ENCODE measurements around the gene LRP8.

The LRP8 gene

GRCh38 chr1:53294061-53294460, 33.8 kb downstream of the LRP8 start:
- H3K36me3 ChIP-seq (replicated peaks; ENCODE audit: insufficient read depth, low read length), result no peaks in the 10 kb centered on the region

GRCh38 chr1:53293123-53293522, 34.7 kb downstream of the LRP8 start:
- Histone ChIP-seq H2AFZ (ENCODE audit: low read length) (no peak overlapping the region), H3K9ac (ENCODE audit: low read length) (no peak overlapping the region), H3K9me3 (replicated peaks; ENCODE audit: insufficient read depth, low read length) (no peaks in the 10 kb centered on the region), H3K79me2 (ENCODE audit: low read length) (peaks cover 79% of the 10 kb centered on the region), H3K27ac (ENCODE audit: low read length) (peak overlapping the region; percentile 18; the same call in 1 of the 2 replicates), H4K20me1 (ENCODE audit: insufficient read depth, low read length) (no peaks in the 10 kb centered on the region), H3K27me3 (replicated peaks; ENCODE audit: insufficient read depth, low read length) (no peaks in the 10 kb centered on the region), H3K4me1 (ENCODE audit: low read length) (peaks cover 19% of the 10 kb centered on the region), H3K4me2 (ENCODE audit: low read depth, low read length) (no peak overlapping the region; the same call in 1 of the 2 replicates), H3K36me3 (replicated peaks; ENCODE audit: insufficient read depth, low read length) (no peaks in the 10 kb centered on the region), H3K9me2 (replicated peaks; ENCODE audit: insufficient read depth, low read length) (no peaks in the 10 kb centered on the region), H3K4me3 (ENCODE audit: low read length) (no peak overlapping the region), H3F3A (ENCODE audit: insufficient read depth, low read length) (no peaks in the 10 kb centered on the region)
- TF ChIP-seq EZH2 (optimal IDR thresholded peaks at IDR 0.05; ENCODE audit: low read depth, low read length) (no peak), CTCF (IDR thresholded peaks at IDR 0.05; ENCODE audit: low read length) (no peak)
- DNase-seq, result no peak

More at GRCh38 chr1:53294061-53294460, 33.8 kb downstream of the LRP8 start:
- H4K20me1 ChIP-seq (ENCODE audit: insufficient read depth, low read length), result no peaks in the 10 kb centered on the region
- peaks cover 89% of the 10 kb centered on the region for H3K79me2 ChIP-seq (ENCODE audit: low read length)
- H3K4me3 ChIP-seq (ENCODE audit: low read length), result no peak overlapping the region
- DNase-seq, result no peak
- H3K4me2 ChIP-seq (ENCODE audit: low read depth, low read length), result no peak overlapping the region; the same call in 1 of the 2 replicates
- no peak overlapping the region for H2AFZ ChIP-seq (ENCODE audit: low read length)
- TF ChIP-seq CTCF (IDR thresholded peaks at IDR 0.05; ENCODE audit: low read length) (no peak), EZH2 (optimal IDR thresholded peaks at IDR 0.05; ENCODE audit: low read depth, low read length) (no peak), EZH2phosphoT487 (IDR thresholded peaks at IDR 0.05; ENCODE audit: low read length) (no peak)
- H3K9me3 ChIP-seq (replicated peaks; ENCODE audit: insufficient read depth, low read length), result no peaks in the 10 kb centered on the region
- no peaks in the 10 kb centered on the region for H3K27me3 ChIP-seq (replicated peaks; ENCODE audit: insufficient read depth, low read length)
- H3K9ac ChIP-seq (ENCODE audit: low read length), result no peak overlapping the region
- peaks cover 19% of the 10 kb centered on the region for H3K4me1 ChIP-seq (ENCODE audit: low read length)
- no peak overlapping the region for H3K27ac ChIP-seq (ENCODE audit: low read length)
- H3F3A ChIP-seq (ENCODE audit: insufficient read depth, low read length), result no peaks in the 10 kb centered on the region
- no peaks in the 10 kb centered on the region for H3K9me2 ChIP-seq (replicated peaks; ENCODE audit: insufficient read depth, low read length)

- Histone ChIP-seq H4K20me1 (ENCODE audit: insufficient read depth, low read length) (no peaks in the 10 kb centered on the region), H3K27me3 (replicated peaks; ENCODE audit: insufficient read depth, low read length) (no peaks in the 10 kb centered on the region), H3K9ac (ENCODE audit: low read length) (no peak overlapping the region), H3K9me2 (replicated peaks; ENCODE audit: insufficient read depth, low read length) (no peaks in the 10 kb centered on the region), H3F3A (ENCODE audit: insufficient read depth, low read length) (no peaks in the 10 kb centered on the region), H3K9me3 (replicated peaks; ENCODE audit: insufficient read depth, low read length) (no peaks in the 10 kb centered on the region), H2AFZ (ENCODE audit: low read length) (no peak overlapping the region), H3K4me2 (ENCODE audit: low read depth, low read length) (no peak overlapping the region), H3K4me1 (ENCODE audit: low read length) (peaks cover 19% of the 10 kb centered on the region), H3K27ac (ENCODE audit: low read length) (peak overlapping the region; percentile 18; the same call in 1 of the 2 replicates), H3K4me3 (ENCODE audit: low read length) (no peak overlapping the region), H3K79me2 (ENCODE audit: low read length) (peaks cover 75% of the 10 kb centered on the region), H3K36me3 (replicated peaks; ENCODE audit: insufficient read depth, low read length) (no peaks in the 10 kb centered on the region)
- TF ChIP-seq EZH2phosphoT487 (IDR thresholded peaks at IDR 0.05; ENCODE audit: low read length) (no peak), CTCF (IDR thresholded peaks at IDR 0.05; ENCODE audit: low read length) (no peak), EZH2 (optimal IDR thresholded peaks at IDR 0.05; ENCODE audit: low read depth, low read length) (no peak)
- DNase-seq, result no peak
Observed at GRCh38 chr1:53292690-53293089, 35.2 kb downstream of the LRP8 start.

Data from MM.1S (cell line).